ENCODE results near the gene LDHD.

The LDHD gene

GRCh38 chr16:75093598-75094540 is 22.7 kb downstream of the LDHD start:
- no peak for TF ChIP-seq POLR2AphosphoS5 (IDR thresholded peaks at IDR 0.05; ENCODE audit: low read depth, low read length)
- no peak for TF ChIP-seq FOXP2 (optimal IDR thresholded peaks at IDR 0.05; ENCODE audit: borderline replicate concordance, extremely low read depth, extremely low read length, insufficient read depth)
- TF ChIP-seq TAF1 (IDR thresholded peaks at IDR 0.05; ENCODE audit: borderline replicate concordance, insufficient read depth, low read length), result no peak
- TF ChIP-seq REST (IDR thresholded peaks at IDR 0.05; ENCODE audit: insufficient read depth in 1 of 2, low read depth in 2 of 2, low read length in 2 of 2), result no peak
- TF ChIP-seq SIN3A (IDR thresholded peaks at IDR 0.05; ENCODE audit: borderline replicate concordance, insufficient read depth, low read length), result no peak

GRCh38 chr16:75092777-75093176 is 23.8 kb downstream of the LDHD start:
- TF ChIP-seq FOXP2 (optimal IDR thresholded peaks at IDR 0.05; ENCODE audit: borderline replicate concordance, extremely low read depth, extremely low read length, insufficient read depth) (no peak), REST (IDR thresholded peaks at IDR 0.05; ENCODE audit: insufficient read depth in 1 of 2, low read depth in 2 of 2, low read length in 2 of 2) (no peak), TAF1 (IDR thresholded peaks at IDR 0.05; ENCODE audit: borderline replicate concordance, insufficient read depth, low read length) (no peak), SIN3A (IDR thresholded peaks at IDR 0.05; ENCODE audit: borderline replicate concordance, insufficient read depth, low read length) (no peak), POLR2AphosphoS5 (IDR thresholded peaks at IDR 0.05; ENCODE audit: low read depth, low read length) (no peak)

- no peak for TF ChIP-seq FOXP2 (optimal IDR thresholded peaks at IDR 0.05; ENCODE audit: borderline replicate concordance, extremely low read depth, extremely low read length, insufficient read depth)
- no peak for TF ChIP-seq SIN3A (IDR thresholded peaks at IDR 0.05; ENCODE audit: borderline replicate concordance, insufficient read depth, low read length)
- TF ChIP-seq REST (IDR thresholded peaks at IDR 0.05; ENCODE audit: insufficient read depth in 1 of 2, low read depth in 2 of 2, low read length in 2 of 2), result no peak
- TF ChIP-seq POLR2AphosphoS5 (IDR thresholded peaks at IDR 0.05; ENCODE audit: low read depth, low read length), result no peak
- no peak for TF ChIP-seq TAF1 (IDR thresholded peaks at IDR 0.05; ENCODE audit: borderline replicate concordance, insufficient read depth, low read length)
Measured at GRCh38 chr16:75089486-75090202, 26.9 kb downstream of the LDHD start.

- TF ChIP-seq TAF1 (IDR thresholded peaks at IDR 0.05; ENCODE audit: borderline replicate concordance, insufficient read depth, low read length), result no peak
- TF ChIP-seq REST (IDR thresholded peaks at IDR 0.05; ENCODE audit: insufficient read depth in 1 of 2, low read depth in 2 of 2, low read length in 2 of 2), result no peak
- TF ChIP-seq FOXP2 (optimal IDR thresholded peaks at IDR 0.05; ENCODE audit: borderline replicate concordance, extremely low read depth, extremely low read length, insufficient read depth), result no peak
- TF ChIP-seq POLR2AphosphoS5 (IDR thresholded peaks at IDR 0.05; ENCODE audit: low read depth, low read length), result no peak
- TF ChIP-seq SIN3A (IDR thresholded peaks at IDR 0.05; ENCODE audit: borderline replicate concordance, insufficient read depth, low read length), result no peak
Measured at GRCh38 chr16:75088934-75089333, 27.6 kb downstream of the LDHD start.
